IPS-18c (cell line): Measurements from ENCODE around the gene ANKRD44.

Experiments
- H3K4me3 ChIP-seq: 2 replicates; pipeline ENCODE4 v1.7.0; 2013; ENCODE audit warnings: low read depth, mild to moderate bottlenecking, low read length, moderate library complexity; ENCODE audit not compliant: insufficient read depth
- H3K9me3 ChIP-seq: one replicate; pipeline ENCODE4 v1.6.1; 2013; ENCODE audit warnings: mild to moderate bottlenecking, low read length, moderate library complexity; ENCODE audit not compliant: control insufficient read depth, insufficient read depth

Gene ANKRD44

DNA sequence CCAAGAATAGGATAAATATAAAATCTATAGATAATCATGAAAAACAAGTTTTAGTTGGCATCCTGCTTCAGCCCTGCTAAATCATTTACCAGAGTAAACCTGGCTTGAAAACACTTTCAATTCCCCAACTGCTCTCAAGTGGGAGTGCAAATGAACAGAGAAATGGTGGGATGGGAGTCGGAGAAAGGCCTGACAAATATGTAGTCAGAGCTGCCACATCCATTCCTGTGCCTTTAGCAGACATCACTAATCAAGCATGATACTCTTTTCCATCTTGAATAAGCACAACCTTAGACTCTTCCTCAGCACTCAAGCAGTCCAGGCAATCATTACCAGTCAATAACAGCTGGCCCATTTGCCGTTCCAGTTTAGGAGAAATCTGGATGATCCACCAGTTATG is 101.3 kb downstream of the ANKRD44 start:
- no peaks in the 10 kb centered on the region for H3K9me3 ChIP-seq
- no peak overlapping the region for H3K4me3 ChIP-seq

DNA sequence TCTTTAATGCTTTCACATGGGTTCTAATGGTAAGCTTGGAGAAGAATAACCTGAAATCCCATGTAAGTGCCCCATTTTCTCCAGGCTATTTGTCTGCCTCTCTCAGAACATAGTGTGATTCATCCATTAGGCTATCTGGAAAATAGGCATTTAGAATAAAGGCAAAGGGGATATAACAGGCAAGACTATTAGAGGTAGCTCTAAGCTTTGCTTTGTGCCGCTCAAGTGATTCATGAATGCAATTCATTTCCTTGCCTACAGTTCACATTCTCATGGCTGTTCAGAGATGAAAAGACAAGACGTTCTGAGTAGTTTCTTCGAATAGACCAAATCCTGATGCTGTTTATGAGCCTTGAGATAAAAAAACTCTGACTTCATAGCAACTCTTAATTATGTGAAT is 101.7 kb downstream of the ANKRD44 start:
- Histone ChIP-seq H3K9me3 (no peaks in the 10 kb centered on the region), H3K4me3 (no peak overlapping the region)

GRCh38 chr2:197208024-197208423 is 102.6 kb downstream of the ANKRD44 start:
- no peak overlapping the region for H3K4me3 ChIP-seq
- H3K9me3 ChIP-seq = no peaks in the 10 kb centered on the region

- Histone ChIP-seq H3K9me3 (no peaks in the 10 kb centered on the region), H3K4me3 (no peak overlapping the region)
Observed at GRCh38 chr2:197207598-197207997, 103.0 kb downstream of the ANKRD44 start.

- Histone ChIP-seq H3K9me3 (no peaks in the 10 kb centered on the region), H3K4me3 (no peak overlapping the region)
Observed at GRCh38 chr2:197207106-197207505, 103.5 kb downstream of the ANKRD44 start.

- no peaks in the 10 kb centered on the region for H3K9me3 ChIP-seq
- H3K4me3 ChIP-seq = no peak overlapping the region
Observed at GRCh38 chr2:197205585-197206215, 104.9 kb downstream of the ANKRD44 start.

DNA sequence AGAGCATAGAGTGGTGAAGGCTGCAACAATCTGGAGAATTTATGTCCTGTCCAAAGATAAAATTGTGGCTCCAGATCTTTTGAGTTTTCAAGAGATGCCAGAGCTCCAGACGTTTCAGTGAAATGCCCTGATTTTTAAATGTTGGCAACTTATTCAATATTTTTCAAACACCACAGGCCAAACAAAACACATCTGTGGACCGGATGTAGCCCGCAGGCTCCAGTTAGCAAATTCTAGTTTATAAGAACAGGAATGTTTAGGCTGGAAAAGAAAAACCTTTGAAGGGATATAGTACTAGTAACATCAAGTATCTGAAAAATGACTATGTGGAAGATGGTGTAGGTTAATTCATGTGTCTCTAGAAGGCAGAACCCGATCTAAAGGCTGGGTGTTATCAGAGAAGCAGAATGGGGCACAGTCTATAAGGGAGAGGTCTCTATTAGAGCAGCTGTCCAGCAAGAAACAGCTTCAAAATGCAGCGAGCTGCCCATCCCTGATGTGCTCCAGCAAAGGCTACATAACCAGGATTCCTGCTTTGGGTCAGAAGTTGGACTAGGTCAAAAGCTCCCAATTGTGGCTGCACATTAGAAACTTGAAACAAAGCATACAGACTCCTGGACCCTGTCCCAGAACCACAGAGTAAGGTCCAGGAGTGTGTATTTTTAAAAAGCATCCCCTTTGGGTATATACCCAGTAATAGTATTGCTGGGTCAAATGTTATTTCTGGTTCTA is 105.9 kb downstream of the ANKRD44 start:
- H3K4me3 ChIP-seq = no peak overlapping the region

DNA sequence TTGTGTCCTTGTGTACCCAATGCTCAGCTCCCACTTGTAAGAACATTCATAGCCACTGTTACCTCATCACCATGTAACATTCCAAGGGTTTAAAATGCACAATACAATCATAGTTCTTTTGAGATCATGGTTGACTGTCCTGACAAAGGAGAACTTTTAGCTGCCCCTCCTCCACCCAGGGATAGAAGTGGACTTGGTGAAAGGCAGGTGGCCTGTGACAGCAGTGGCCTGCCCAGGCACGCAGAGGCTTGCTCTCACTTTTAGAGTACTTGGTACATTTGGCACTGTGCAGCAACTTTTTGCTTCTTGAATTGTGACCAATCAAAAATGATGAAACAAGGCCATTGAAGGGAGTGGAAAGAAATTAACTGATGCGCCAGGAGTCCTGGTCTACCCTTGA is 108.7 kb downstream of the ANKRD44 start:
- Histone ChIP-seq H3K9me3 (no peaks in the 10 kb centered on the region), H3K4me3 (no peak overlapping the region)

More for the DNA sequence above, 105.9 kb downstream of the ANKRD44 start:
- H3K9me3 ChIP-seq = no peaks in the 10 kb centered on the region

DNA sequence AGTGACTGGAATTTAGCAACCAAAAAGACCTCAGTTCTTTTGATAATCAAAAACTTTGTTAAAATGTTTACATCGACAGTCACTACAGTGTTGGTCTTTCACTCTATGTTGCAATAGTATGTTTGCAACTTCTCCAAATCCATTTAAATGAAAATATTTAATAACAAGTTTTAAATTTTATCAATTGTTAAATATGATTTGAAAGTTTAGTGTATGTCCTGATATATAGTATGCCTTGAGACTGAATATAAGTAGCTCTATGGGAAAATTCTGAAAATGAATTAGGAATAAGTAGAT is 109.9 kb downstream of the ANKRD44 start:
- Histone ChIP-seq H3K9me3 (no peaks in the 10 kb centered on the region), H3K4me3 (no peak overlapping the region)

DNA sequence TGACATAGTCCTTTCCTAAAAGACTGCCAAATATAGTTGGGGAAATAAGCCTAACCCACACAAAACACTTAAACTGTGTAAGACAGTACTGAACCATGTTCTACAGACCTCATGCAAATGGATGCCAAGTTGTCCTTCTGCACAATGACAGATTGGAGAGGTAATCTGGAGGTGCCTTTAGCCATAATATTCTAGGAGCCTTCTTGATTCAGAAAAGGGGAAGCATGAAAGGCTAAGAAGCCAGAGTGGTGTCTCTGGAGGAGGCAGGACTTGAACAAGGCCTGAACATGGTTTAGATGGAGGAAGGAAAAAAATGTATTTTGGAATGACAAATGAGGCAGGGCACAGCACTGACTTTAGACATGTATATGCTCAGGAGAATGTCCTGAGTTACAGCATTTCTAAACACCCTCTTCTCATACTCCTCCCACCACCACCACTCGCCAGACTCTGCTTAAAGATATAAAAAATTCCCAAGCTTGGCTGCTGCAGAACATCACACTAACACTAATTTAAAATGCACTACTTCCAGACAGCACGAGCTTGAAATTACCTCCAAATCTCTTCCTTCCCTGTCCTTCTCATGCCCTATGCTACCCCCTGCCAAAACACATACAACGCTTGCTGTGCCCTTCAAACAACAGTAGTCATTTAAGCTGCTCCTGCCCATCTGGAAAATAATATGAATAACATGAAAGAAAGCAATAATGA is 110.4 kb downstream of the ANKRD44 start:
- Histone ChIP-seq H3K9me3 (no peaks in the 10 kb centered on the region), H3K4me3 (no peak overlapping the region)

- H3K9me3 ChIP-seq = no peaks in the 10 kb centered on the region
- H3K4me3 ChIP-seq = no peak overlapping the region
Observed at GRCh38 chr2:197198890-197199289, 111.7 kb downstream of the ANKRD44 start.

- Histone ChIP-seq H3K4me3 (no peak overlapping the region), H3K9me3 (no peaks in the 10 kb centered on the region)
Observed at GRCh38 chr2:197197895-197198311, 112.7 kb downstream of the ANKRD44 start.

DNA sequence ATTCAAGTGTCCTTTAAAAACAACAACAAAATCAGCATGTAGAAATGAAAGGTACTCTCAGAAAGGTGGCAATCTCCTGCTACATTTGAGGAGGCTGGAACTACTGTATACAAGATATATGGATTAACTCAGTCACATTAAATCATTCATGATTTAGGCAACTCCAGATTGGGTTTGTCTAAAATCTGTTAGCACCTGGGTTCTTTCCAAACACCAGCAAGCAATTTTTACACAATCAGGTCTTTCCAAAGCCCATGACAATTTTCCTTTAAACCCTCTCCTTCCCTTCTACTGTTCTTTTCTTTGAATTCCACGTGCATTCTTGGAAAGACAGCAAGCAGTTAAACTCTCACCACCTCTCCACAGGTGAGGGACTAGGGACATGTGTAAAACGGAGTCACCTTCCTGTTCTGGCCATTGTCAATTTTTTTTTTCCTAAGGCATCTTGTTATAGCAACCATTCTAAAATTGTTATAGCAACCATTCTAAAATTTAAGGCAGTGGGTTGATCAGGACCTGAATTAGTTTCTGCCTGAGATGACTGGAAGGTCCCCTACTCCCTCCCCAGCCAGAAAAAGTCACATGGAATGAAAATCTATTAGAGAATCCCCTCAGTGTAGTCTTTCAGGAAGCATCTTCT is 113.9 kb downstream of the ANKRD44 start:
- H3K4me3 ChIP-seq = no peak overlapping the region
- no peaks in the 10 kb centered on the region for H3K9me3 ChIP-seq

DNA sequence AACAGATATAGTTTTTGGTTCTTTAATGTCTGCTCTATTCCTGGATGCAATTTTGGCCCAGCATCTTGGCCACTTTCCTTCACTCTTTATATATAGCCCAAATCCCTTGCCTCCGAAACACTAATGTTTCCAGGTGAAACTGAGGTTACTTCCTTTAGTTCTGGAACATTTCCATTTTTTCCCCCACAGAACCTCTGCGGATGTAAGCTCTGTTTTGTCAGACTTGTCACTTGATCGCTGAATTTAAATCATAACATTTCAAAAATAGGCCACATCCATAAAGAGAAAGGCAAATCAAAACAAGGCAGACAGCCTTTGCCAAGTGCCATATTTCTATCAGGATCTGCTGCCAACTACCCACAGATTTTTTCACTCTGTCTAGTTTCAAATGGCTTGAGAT is 115.1 kb downstream of the ANKRD44 start:
- H3K4me3 ChIP-seq = no peak overlapping the region
- H3K9me3 ChIP-seq = no peaks in the 10 kb centered on the region

GRCh38 chr2:197191940-197192322 is 118.6 kb downstream of the ANKRD44 start:
- H3K4me3 ChIP-seq = no peak overlapping the region
- no peaks in the 10 kb centered on the region for H3K9me3 ChIP-seq

DNA sequence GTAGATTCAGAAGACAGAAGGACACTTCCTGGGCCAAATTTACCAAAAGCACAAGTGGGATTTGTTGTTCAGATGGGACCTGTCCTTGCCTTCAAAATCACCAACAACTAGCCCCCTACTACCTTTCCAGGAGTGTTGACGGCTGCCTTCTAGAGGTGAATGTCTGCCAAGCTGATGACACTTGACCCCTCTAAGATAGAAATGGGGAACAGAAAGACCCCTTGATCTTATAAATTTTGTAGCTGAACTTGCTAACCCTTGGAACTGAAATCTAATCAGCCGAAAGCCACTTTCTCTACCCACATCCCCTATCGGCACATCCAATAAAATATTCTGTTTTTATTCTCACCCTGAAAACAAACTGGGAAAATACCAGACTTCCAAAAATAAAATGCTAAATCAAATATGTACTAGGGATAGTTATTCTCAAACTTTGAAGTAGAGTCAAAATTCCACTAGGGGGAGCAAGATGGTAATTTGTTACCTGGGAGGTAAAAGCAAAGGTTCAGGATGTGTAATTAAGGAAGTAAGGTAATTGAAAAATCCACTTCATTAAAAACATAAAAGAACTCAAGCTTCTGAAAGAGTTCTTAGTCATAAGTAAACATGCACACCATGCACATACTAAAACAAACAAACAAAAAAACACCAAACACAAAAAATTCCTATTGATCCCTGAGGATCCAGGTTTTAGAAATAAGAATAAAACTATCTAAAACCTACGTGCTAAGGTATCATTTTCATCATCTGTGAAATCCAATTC is 119.2 kb downstream of the ANKRD44 start:
- Histone ChIP-seq H3K4me3 (no peak overlapping the region), H3K9me3 (no peaks in the 10 kb centered on the region)

DNA sequence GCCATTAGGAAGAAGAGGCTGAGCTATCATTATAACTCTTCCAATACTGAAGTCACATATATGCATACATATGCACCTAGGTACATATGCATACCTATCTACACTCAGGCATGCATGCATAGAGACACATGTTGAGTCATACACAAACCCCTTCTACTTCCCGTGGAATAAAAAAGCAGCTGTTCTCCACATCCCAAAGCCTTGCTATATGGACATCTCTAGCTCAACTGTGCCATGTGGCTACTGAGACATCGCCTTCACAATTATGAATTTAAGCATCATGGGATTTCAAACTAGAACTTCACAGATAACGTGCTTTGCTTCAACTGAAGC is 120.5 kb downstream of the ANKRD44 start:
- Histone ChIP-seq H3K9me3 (no peaks in the 10 kb centered on the region), H3K4me3 (no peak overlapping the region)
